HCT116 (cell line): Measurements from ENCODE around the gene CDKAL1. TPM values are rescaled to one million over a fixed set of nuclear protein-coding genes. Genes with fewer than 3 reads are reported as not detected.

Experiments
- ATAC-seq: fragments of 200-7000 bp; cut with Tn5 transposase; 2 replicates; pipeline ENCODE4 v1.9.1; 2020; ENCODE audit warnings: mild to moderate bottlenecking, moderate library complexity
- BruUV-seq: library from RNA; stranded (reverse); fragments of 400-500 nt; replicated peaks from 2 replicates; lab custom pipeline; 2021; lab: Mats Ljungman, UMichigan
- CTCF ChIA-PET: fragments of 300-600 bp; sonication (Branson Sonifier 250); formaldehyde crosslinking; loops from one replicate; lab custom pipeline; 2021; ENCODE audit warnings: antibody characterized with exemption; lab: Charles Lee
- POLR2A ChIA-PET: fragments of 300-600, 350-600 bp; sonication (Branson Sonifier 250); formaldehyde crosslinking; loops from one replicate; lab custom pipeline; 2021; ENCODE audit warnings: antibody characterized with exemption; lab: Charles Lee
- RAD21 ChIA-PET, 2 experiments: fragments of 300-600 bp; sonication (Branson Sonifier 250); formaldehyde crosslinking; loops; one replicate each; lab custom pipeline; 2023; ENCODE audit warnings: low total read pairs in 2 of 2; ENCODE audit not compliant: uncharacterized antibody in 2 of 2, unreplicated experiment in 2 of 2, low non-redundant PET in 1 of 2; lab: Charles Lee
- DNase-seq: peaks from one replicate; pipeline ENCODE4 v3.0.0-alpha.2; 2010; ENCODE audit warnings: low read depth, low spot score
- H2AFZ ChIP-seq: fragments of 200-600 bp; shearing (Covaris generic), sonication (generic); 2 replicates; pipeline ENCODE4 v1.6.1; 2017; ENCODE audit warnings: low read depth, mixed run types, mixed read lengths, antibody characterized with exemption, low read length; ENCODE audit not compliant: poor library complexity, severe bottlenecking
- H3K27ac ChIP-seq: 2 replicates; pipeline ENCODE4 v1.5.1; 2012; ENCODE audit warnings: low read depth, low read length
- H3K27me3 ChIP-seq: fragments of 200-600 bp; sonication (generic); 2 replicates; pipeline ENCODE4 v1.6.1; 2016; ENCODE audit warnings: mixed run types, low read length, mixed read lengths; ENCODE audit not compliant: insufficient read depth
- H3K36me3 ChIP-seq, 2 experiments: fragments of 200-500 bp in 1 of 2; fragments of 200-600 bp in 1 of 2; sonication (Bioruptor generic) in 1 of 2; sonication (generic) in 1 of 2; 2 replicates each; pipeline versions ENCODE4 v1.5.1 to v1.6.1; 2014 to 2016; ENCODE audit warnings: low read length in 2 of 2, inconsistent platforms in 1 of 2, mixed read lengths in 1 of 2, mixed run types in 1 of 2; ENCODE audit not compliant: insufficient read depth in 2 of 2, control insufficient read depth in 1 of 2
- H3K4me1 ChIP-seq, 2 experiments: fragments of 200-600 bp in 1 of 2; sonication (generic) in 1 of 2; 2 replicates each; pipeline versions ENCODE4 v1.5.1 to v1.6.1; 2012 to 2017; ENCODE audit warnings: low read length in 2 of 2, inconsistent platforms in 1 of 2, mild to moderate bottlenecking in 1 of 2, mixed read lengths in 1 of 2, mixed run types in 1 of 2, moderate library complexity in 1 of 2; ENCODE audit not compliant: insufficient read depth in 2 of 2, control insufficient read depth in 1 of 2
- H3K4me2 ChIP-seq: fragments of 200-600 bp; sonication (generic); 2 replicates; pipeline ENCODE4 v1.6.1; 2017; ENCODE audit warnings: mixed run types, low read length, mixed read lengths
- H3K4me3 ChIP-seq, 2 experiments: fragments of 200-600 bp in 1 of 2; sonication (generic) in 1 of 2; replicated peaks in 1 of 2; 2 replicates each; pipeline ENCODE4 v1.5.1; 2011 to 2016; ENCODE audit warnings: low read length in 2 of 2, control low read depth in 1 of 2, low read depth in 1 of 2, mild to moderate bottlenecking in 1 of 2, mixed read lengths in 1 of 2, mixed run types in 1 of 2
- H3K79me2 ChIP-seq: fragments of 200-600 bp; sonication (generic); 2 replicates; pipeline ENCODE4 v1.6.1; 2017; ENCODE audit warnings: mild to moderate bottlenecking, mixed run types, low read length, moderate library complexity, mixed read lengths; ENCODE audit not compliant: insufficient read depth
- H3K9ac ChIP-seq: fragments of 200-600 bp; sonication (generic); 2 replicates; pipeline ENCODE4 v1.6.1; 2016; ENCODE audit warnings: low read length, mixed read lengths
- H3K9me2 ChIP-seq: fragments of 200-600 bp; sonication (generic), shearing (Covaris generic); 2 replicates; pipeline ENCODE4 v1.6.1; 2017; ENCODE audit warnings: mixed run types, mild to moderate bottlenecking, moderate library complexity; ENCODE audit not compliant: insufficient read depth
- H3K9me3 ChIP-seq, 2 experiments: fragments of 200-500 bp in 1 of 2; fragments of 200-600 bp in 1 of 2; sonication (Bioruptor generic) in 1 of 2; sonication (generic) in 1 of 2; 2 replicates each; pipeline ENCODE4 v1.6.1; 2014 to 2017; ENCODE audit warnings: low read length in 2 of 2, mixed read lengths in 2 of 2, inconsistent platforms in 1 of 2, low read depth in 1 of 2, mild to moderate bottlenecking in 1 of 2, mixed run types in 1 of 2, moderate library complexity in 1 of 2; ENCODE audit not compliant: control insufficient read depth in 1 of 2, insufficient read depth in 1 of 2
- H4K20me1 ChIP-seq: fragments of 200-600 bp; sonication (generic), shearing (Covaris generic); 2 replicates; pipeline ENCODE4 v1.6.1; 2017; ENCODE audit warnings: mixed run types, mild to moderate bottlenecking, moderate library complexity; ENCODE audit not compliant: insufficient read depth
- CBX3 ChIP-seq: IDR thresholded peaks from 2 replicates; pipeline ENCODE4 v1.6.1; 2012; ENCODE audit warnings: low read depth
- CEBPB ChIP-seq: IDR thresholded peaks from 2 replicates; pipeline ENCODE4 v1.6.1; 2012; ENCODE audit warnings: low read depth
- EGR1 ChIP-seq: IDR thresholded peaks from 2 replicates; pipeline ENCODE4 v1.6.1; 2012; ENCODE audit warnings: low read depth
- ELF1 ChIP-seq: IDR thresholded peaks from 2 replicates; pipeline ENCODE4 v1.6.1; 2012; ENCODE audit warnings: low read depth, borderline replicate concordance
- EZH2phosphoT487 ChIP-seq: fragments of 200-600 bp; IDR thresholded peaks from 2 replicates; pipeline ENCODE4 v1.6.1; 2018; ENCODE audit warnings: antibody characterized with exemption, borderline replicate concordance
- FOSL1 ChIP-seq: IDR thresholded peaks from 2 replicates; pipeline ENCODE4 v1.6.1; 2012; ENCODE audit warnings: low read depth
- POLR2A ChIP-seq: IDR thresholded peaks from 2 replicates; pipeline ENCODE4 v1.7.0; 2011; ENCODE audit warnings: borderline replicate concordance; ENCODE audit not compliant: insufficient read depth, insufficient read length; ENCODE audit errors: extremely low read depth
- POLR2AphosphoS5 ChIP-seq: IDR thresholded peaks from 2 replicates; pipeline ENCODE4 v1.6.1; 2011; ENCODE audit warnings: mild to moderate bottlenecking, low read depth, low read length, moderate library complexity
- RAD21 ChIP-seq: IDR thresholded peaks from 2 replicates; pipeline ENCODE4 v1.6.1; 2012; ENCODE audit warnings: low read depth, mild to moderate bottlenecking
- SIN3A ChIP-seq: IDR thresholded peaks from 2 replicates; pipeline ENCODE4 v1.6.1; 2012; ENCODE audit warnings: low read depth
- TCF7L2 ChIP-seq: IDR thresholded peaks from 2 replicates; pipeline ENCODE4 v1.7.0; 2011; ENCODE audit warnings: borderline replicate concordance, inconsistent platforms; ENCODE audit not compliant: insufficient read depth, insufficient read length; ENCODE audit errors: extremely low read depth
- ZFX ChIP-seq: fragments of 450-650 bp; IDR thresholded peaks from 2 replicates; pipeline ENCODE4 v1.6.1; 2017
- ZNF274 ChIP-seq: fragments of 200-500 bp; sonication (Bioruptor generic); IDR thresholded peaks from 2 replicates; pipeline ENCODE4 v1.6.1; 2014; ENCODE audit warnings: mild to moderate bottlenecking, low read depth, low read length, inconsistent platforms
- intact Hi-C: fragments of 100-400 bp; cut with micrococcal nuclease; formaldehyde crosslinking; loops from 2 replicates; pipeline ENCODE4 v1.10.0; 2022
- total RNA-seq: library from RNA; stranded (reverse); gene quantifications from one replicate; pipeline ENCODE4 v1.2.1, GENCODE V29; 2021; ENCODE audit not compliant: unreplicated experiment
- TF ChIP-seq, protein P1 (sequence below): IDR thresholded peaks from 2 replicates; pipeline ENCODE4 v1.6.1; 2012
- TF ChIP-seq, protein P2 (sequence below): IDR thresholded peaks from 2 replicates; pipeline ENCODE4 v1.6.1; 2012

The CDKAL1 gene
- total RNA-seq, 1 experiment from 2014 or later = 14.9 TPM

GRCh38 chr6:21273451-21273850 is 739.2 kb downstream of the CDKAL1 start:
- Histone ChIP-seq H2AFZ (no peak overlapping the region), H3K4me1 (peaks cover 0 to 12% of the 10 kb centered on the region in 2 experiments; a peak in 2 of 4 replicates), H3K4me2 (no peak overlapping the region), H3K79me2 (no peaks in the 10 kb centered on the region), H4K20me1 (no peaks in the 10 kb centered on the region), H3K4me3 (no peak overlapping the region), H3K9ac (no peak overlapping the region), H3K9me2 (no peaks in the 10 kb centered on the region), H3K9me3 (no peaks in the 10 kb centered on the region), H3K27ac (no peak overlapping the region), H3K36me3 (no peaks in the 10 kb centered on the region), H3K27me3 (no peaks in the 10 kb centered on the region)
- intact Hi-C loops = no loop called here
- POLR2A ChIA-PET = no interaction called here
- no TSS peak for BruUV-seq
- DNase-seq (no peak), ATAC-seq (no peak)
- CTCF ChIA-PET = no interaction called here
- TF ChIP-seq EGR1 = no peak
- no peak for TF ChIP-seq POLR2AphosphoS5
- TF ChIP-seq EZH2phosphoT487 = no peak
- TF ChIP-seq ZFX = no peak
- RAD21 ChIA-PET = no interaction called here

DNA sequence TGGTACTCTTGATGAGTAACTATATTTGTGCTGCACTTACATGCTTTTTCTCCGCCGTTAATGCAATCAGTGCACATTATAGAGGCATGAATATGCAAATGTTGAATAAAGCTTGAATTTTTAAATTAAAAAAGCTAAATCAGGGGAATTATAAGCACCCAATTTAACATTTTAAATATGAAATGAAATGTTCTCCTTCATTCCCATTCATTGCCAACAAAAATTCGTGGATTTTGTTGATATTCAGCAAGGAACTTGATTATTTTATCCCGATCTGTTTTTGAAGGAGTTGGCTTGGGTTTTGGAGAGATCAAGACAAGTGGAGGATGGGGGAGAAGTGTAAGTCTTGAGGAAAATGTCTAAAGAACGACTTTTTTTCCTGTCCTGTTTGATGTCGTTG is 740.6 kb downstream of the CDKAL1 start:
- no peaks in the 10 kb centered on the region for H3K36me3 ChIP-seq
- no peak overlapping the region for H3K27ac ChIP-seq
- no peaks in the 10 kb centered on the region for H3K9me3 ChIP-seq
- no peak overlapping the region for H3K4me2 ChIP-seq
- intact Hi-C loops = no loop called here
- H3K4me3 ChIP-seq = no peak overlapping the region
- H3K4me1 ChIP-seq = peaks cover 0 to 12% of the 10 kb centered on the region in 2 experiments; a peak in 2 of 4 replicates
- no peak for ATAC-seq
- H4K20me1 ChIP-seq = no peaks in the 10 kb centered on the region
- CTCF ChIA-PET = no interaction called here
- TF ChIP-seq CBX3 = no peak
- TF ChIP-seq TCF7L2 = no peak
- TF ChIP-seq FOSL1 = no peak
- no peak for TF ChIP-seq RAD21
- TF ChIP-seq, protein P1, sequence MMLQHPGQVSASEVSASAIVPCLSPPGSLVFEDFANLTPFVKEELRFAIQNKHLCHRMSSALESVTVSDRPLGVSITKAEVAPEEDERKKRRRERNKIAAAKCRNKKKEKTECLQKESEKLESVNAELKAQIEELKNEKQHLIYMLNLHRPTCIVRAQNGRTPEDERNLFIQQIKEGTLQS = no peak
- no peak for TF ChIP-seq ELF1
- TF ChIP-seq, protein P2, sequence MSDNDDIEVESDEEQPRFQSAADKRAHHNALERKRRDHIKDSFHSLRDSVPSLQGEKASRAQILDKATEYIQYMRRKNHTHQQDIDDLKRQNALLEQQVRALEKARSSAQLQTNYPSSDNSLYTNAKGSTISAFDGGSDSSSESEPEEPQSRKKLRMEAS = no peak
- TF ChIP-seq POLR2A = no peak
- no peak for TF ChIP-seq ZNF274
- no peak for TF ChIP-seq SIN3A
- no peak for TF ChIP-seq CEBPB
- TF ChIP-seq, all 23 proteins: peak for 0
- ChIA-PET RAD21 (no interaction called here), POLR2A (no interaction called here)
- no peak for DNase-seq
- H3K9ac ChIP-seq = no peak overlapping the region
- no peaks in the 10 kb centered on the region for H3K27me3 ChIP-seq
- no TSS peak for BruUV-seq
- no peaks in the 10 kb centered on the region for H3K9me2 ChIP-seq
- no peak overlapping the region for H2AFZ ChIP-seq
- no peaks in the 10 kb centered on the region for H3K79me2 ChIP-seq
